NCI-H345 (cell line): ENCODE data around the gene TMEM184A.

Experiments
- DNase-seq: peaks from one replicate; lab custom pipeline; 2025; lab: John Stamatoyannopoulos, UW

TMEM184A gene

DNA sequence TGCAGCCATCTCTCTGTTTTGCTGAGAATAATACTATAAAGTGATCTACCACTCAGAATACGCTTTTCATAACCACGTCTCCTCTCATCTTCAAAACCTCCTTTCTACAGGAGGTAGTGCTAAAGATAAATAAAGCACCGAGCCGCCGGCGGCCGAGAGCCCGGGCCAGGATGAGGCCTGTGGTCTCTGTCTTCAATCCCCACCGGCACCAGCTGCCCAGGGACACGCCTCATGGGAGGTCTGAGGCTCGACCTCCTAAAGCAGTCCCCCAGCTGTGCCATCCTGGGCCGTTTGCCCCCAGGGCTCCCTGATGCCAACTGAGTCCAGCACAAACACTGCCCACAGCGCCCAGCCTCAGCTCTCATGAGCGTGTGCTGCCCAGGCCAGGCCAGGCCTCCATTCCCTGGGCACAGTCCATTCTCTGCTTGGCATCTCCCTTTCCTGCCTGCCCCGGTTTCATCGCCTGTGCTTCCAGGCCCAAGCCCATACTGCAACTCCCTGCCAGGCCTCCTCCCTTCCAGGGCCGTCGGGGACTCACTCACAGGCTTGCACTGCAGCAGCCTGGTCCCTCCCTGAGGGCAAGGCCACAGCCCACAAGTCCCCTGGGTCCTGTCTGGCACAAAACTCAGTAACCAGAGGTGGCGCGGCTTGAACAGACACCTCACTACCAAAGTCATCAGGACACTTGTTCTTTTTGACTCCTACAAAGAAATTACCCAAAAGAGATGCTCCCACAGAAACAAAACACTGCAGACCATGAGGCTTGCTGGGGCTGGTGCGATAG, 54.3 kb downstream of the TMEM184A start:
- DNase-seq, result no peak

GRCh38 chr7:1500064-1500807, 55.8 kb downstream of the TMEM184A start:
- no peak for DNase-seq

- no peak for DNase-seq
Measured at GRCh38 chr7:1499367-1500029, 56.5 kb downstream of the TMEM184A start.

- no peak for DNase-seq
Measured at GRCh38 chr7:1498370-1499305, 57.4 kb downstream of the TMEM184A start.

- no peak for DNase-seq
Measured at GRCh38 chr7:1497293-1497927, 58.6 kb downstream of the TMEM184A start.

GRCh38 chr7:1496531-1497292, 59.3 kb downstream of the TMEM184A start:
- no peak for DNase-seq

GRCh38 chr7:1495564-1496242, 60.3 kb downstream of the TMEM184A start:
- DNase-seq, result no peak

DNA sequence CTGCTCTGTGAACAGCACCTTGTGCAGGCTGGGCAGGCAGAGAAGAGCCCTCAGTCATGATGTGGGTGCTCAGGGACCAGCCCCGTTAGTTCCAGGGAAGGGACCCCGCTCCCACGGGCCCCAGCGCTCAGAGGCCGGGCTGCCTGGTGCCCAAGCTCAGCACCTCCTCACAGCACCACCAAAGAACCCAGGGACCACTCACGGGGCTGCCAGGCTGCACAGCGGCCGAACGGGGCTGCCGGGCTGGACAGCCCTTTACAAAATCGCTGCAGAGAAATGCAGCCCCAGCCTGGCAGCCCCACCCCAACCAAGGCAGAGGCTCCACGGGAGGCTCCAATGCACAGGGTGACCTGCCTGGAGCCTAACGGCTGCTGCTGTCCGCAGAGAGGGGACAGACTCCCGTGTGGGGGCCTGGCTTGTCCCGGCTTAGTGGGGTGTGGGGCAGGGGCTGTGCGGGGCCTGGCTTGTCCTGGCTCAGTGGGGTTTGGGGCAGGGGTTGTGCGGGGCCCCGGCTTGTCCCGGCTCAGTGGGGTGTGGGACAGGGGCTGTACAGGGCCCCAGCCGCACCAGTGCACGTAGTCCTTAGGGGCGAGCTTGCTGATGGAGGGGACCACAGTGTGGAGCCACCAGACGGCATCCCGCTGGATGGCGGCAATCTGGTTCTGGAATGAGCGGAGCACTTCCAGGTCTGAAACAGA, 61.0 kb downstream of the TMEM184A start:
- DNase-seq, result no peak

DNA sequence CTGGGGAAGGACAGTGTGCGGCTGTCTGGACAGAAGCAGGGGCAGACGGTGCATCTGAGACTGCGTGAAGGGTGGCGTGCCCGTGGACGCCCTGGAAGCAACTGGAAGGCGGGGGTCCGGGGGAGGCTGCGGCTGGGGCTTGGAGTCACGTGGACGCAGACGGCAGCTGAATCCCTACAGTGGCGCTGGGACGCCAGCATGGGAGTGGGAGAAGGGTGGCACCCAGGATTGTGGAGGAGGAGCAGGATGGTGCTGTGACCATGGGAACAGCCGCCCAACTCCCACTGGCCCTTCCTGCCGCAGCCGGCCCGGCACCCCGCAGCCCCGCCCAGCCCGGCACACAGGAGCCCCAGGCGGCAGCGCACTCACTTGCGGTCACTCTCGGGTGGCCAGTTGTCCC, 61.6 kb downstream of the TMEM184A start:
- DNase-seq, result no peak

GRCh38 chr7:1493571-1493970, 62.4 kb downstream of the TMEM184A start:
- DNase-seq, result no peak

GRCh38 chr7:1493129-1493528, 62.9 kb downstream of the TMEM184A start:
- DNase-seq, result no peak

GRCh38 chr7:1492640-1493039, 63.4 kb downstream of the TMEM184A start:
- DNase-seq, result no peak
